22Rv1 (cell line): Measurements from ENCODE around the gene ZNF862.

ENCODE experiments used
- CTCF ChIP-seq: fragments of 450-650 bp; IDR thresholded peaks from 2 replicates; pipeline ENCODE4 v1.5.1; 2017; ENCODE audit warnings: mild to moderate bottlenecking
- ZFX ChIP-seq: fragments of 450-650 bp; IDR thresholded peaks from 2 replicates; pipeline ENCODE4 v1.6.1; 2017; ENCODE audit warnings: antibody characterized with exemption, borderline replicate concordance

- peak; percentile 6 for TF ChIP-seq CTCF
- TF ChIP-seq ZFX = no peak
Measured at GRCh38 chr7:149838992-149839408, 825 bp downstream of the ZNF862 start.
